OCI-LY7 (cell line): Measurements from ENCODE around the gene DTHD1.

Experiments used
- EZH2phosphoT487 ChIP-seq: fragments of 200-600 bp; sonication (generic); IDR thresholded peaks from 2 replicates; pipeline ENCODE4 v1.6.1; 2018; ENCODE audit warnings: low read depth, borderline replicate concordance, mild to moderate bottlenecking, mixed run types, antibody characterized with exemption, low read length, moderate library complexity, mixed read lengths
- TF ChIP-seq, protein P1 (sequence below): fragments of 200-600 bp; sonication (generic); conservative IDR thresholded peaks from 2 replicates; pipeline ENCODE4 v1.5.1; 2014; ENCODE audit warnings: mild to moderate bottlenecking, antibody characterized with exemption, low read length, moderate library complexity, mixed read lengths

DNA sequence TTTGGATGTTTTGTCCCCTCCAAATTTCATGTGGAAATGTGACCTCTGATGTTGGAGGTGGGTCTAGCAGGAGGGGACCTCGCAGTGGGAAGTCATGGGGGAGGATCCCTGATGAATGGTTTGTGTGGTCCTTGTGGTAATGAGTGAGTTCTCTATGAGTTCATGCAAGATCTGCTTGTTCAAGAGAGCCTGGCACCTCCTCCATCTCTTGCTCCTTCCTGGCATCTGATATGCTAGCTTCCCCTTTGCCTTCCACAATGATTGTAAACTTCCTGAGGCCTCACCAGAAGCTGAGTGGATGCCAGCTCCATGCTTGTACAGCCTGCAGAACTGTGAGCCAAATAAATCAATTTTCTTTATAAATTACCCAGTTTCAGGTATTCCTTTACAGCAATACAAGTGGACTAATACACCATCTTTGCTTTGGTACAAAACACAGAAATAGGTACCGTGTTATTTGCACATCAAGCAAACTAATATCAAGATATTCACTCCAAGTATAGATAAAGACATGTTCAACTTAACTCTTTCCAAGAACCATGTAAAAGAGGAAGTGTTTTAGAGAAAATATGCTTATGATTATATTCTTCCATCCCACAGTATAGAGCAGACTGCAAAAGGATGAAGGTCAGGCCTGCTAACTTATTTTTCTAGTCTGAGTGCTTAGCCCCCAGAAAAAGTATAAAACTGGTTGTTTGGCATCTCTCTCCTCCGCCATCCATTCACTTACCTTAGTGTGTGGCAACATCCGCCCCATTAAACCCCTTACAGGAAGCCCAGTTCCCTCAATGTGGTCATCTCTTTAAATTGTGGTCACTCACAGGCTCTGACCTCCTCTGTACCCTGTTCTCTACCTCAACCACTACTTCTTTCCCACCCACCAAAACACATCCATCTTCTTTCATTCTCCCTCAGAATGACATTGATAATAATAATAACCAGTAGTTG, 43.8 kb upstream of the DTHD1 start:
- TF ChIP-seq, protein P1, sequence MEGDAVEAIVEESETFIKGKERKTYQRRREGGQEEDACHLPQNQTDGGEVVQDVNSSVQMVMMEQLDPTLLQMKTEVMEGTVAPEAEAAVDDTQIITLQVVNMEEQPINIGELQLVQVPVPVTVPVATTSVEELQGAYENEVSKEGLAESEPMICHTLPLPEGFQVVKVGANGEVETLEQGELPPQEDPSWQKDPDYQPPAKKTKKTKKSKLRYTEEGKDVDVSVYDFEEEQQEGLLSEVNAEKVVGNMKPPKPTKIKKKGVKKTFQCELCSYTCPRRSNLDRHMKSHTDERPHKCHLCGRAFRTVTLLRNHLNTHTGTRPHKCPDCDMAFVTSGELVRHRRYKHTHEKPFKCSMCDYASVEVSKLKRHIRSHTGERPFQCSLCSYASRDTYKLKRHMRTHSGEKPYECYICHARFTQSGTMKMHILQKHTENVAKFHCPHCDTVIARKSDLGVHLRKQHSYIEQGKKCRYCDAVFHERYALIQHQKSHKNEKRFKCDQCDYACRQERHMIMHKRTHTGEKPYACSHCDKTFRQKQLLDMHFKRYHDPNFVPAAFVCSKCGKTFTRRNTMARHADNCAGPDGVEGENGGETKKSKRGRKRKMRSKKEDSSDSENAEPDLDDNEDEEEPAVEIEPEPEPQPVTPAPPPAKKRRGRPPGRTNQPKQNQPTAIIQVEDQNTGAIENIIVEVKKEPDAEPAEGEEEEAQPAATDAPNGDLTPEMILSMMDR = no peak
- no peak for TF ChIP-seq EZH2phosphoT487
